ENCODE measurements around the gene CDHR3.
A peak's percentile ranks its signal among the peaks of the same experiment; 100 is the strongest.

CDHR3 gene

DNA sequence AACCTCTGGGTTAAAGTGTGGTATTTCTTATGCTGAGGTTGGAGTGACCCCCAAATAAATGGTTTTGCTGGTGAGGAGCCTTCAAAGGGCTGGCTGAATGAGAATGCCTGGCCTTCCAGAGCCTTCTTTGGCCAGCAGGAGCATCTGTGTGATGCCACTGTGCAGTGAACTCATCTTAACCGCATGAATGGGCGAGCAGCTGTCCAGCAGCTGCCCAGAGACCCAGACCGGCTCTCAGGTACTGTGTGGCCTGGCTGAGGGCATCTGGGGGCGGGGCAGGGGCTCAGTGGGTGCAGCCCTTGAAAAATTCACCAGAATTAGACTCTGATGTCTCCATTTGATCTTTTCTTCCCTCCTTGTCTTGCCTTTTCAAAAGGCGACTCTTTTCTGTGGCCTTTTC lies 90.0 kb downstream of the CDHR3 start:
- DNase-seq = peak; percentile 47

DNA sequence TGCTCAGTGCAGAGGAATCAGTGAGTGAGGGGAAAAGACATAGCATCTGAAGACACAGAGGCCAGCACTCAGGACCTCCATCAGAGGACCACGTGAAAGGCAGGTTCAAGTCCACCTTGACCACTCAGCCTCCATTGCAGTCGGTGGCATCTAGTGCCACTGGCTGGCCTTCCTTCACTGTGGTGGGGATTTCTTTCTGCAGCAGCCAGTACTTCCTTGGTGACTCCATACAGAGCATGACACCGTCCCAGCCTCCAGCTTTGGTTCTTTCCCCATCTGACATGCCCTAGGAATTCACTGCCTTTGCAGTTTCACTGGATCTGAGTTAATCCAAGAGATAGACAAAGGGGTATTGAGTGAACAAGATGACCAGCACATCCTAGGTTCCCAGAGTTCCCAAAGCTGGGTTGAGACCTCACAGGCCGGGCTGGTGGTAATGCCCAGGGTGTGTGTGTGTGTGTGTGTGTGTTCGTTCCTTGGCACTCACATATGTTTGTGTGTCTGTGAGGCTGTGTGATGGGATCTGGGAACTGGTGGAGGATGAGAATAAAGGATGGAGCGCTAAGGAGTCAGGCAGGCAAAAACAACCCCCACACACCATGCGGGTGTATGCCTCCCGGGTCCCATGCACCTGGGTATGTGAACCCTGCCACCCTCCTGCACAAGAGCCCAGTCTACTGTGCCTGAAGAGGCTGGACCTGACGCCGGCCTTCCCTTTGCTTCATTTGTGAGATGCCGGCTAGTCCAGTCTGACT lies 91.3 kb downstream of the CDHR3 start:
- no peak for DNase-seq

DNA sequence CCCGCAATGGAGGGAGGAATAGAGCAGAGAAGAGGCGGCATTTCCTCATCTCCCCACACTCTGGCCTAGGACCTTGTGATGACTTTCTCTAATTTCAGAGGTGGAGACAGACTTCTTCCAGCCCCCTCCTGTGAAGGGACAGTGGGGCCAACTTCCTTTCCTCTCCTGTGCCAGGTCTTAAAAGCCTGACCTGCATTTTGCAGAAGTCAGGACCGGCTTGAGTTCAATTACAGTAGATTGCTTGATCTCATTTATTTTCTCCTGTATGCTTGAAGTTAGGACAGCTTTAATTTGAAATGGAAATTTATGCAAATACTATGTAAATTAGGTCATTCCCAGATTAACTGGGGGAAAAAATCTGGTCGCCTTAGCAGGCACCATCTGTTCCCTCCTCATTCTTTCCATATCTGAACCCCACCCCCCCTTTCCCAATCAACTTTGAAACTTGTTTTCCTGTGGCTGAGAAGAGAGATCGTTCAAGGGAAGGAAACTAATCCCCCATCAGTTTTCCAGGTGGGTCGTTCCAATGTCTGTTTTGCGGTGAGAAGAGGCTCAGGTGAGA lies 92.0 kb downstream of the CDHR3 start:
- no peak for DNase-seq

DNA sequence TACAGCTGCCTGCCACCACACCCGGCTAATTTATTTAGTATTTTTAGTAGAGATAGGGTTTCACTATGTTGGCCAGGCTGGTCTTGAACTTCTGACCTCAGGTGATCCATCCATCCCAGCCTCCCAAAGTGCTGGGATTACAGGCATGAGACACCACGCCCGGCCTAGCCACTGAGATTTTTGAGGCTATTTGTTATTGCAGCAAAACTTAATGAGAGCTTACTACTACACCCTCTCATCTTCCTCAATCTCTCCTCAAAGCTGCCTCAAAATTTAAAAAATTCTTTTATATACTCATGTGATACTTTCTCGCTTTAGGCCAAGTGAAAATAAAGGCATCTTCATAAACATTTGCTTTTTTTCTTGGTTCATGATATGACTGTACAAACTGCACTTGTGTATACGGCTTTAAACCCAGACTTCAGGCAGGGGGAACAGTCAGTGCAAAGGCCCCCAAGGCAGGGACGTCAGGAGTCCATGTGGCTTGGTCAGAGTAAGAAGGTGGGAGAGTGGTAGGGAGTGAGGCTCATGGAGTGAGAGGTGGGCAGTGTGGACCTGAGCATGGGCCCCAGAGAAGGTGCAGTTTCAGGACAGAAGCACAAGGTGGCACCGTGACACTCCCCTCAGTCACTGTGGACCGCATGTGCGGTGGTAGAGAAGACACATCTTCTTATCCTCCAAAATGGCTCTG lies 93.6 kb downstream of the CDHR3 start:
- DNase-seq = peak; percentile 91

DNA sequence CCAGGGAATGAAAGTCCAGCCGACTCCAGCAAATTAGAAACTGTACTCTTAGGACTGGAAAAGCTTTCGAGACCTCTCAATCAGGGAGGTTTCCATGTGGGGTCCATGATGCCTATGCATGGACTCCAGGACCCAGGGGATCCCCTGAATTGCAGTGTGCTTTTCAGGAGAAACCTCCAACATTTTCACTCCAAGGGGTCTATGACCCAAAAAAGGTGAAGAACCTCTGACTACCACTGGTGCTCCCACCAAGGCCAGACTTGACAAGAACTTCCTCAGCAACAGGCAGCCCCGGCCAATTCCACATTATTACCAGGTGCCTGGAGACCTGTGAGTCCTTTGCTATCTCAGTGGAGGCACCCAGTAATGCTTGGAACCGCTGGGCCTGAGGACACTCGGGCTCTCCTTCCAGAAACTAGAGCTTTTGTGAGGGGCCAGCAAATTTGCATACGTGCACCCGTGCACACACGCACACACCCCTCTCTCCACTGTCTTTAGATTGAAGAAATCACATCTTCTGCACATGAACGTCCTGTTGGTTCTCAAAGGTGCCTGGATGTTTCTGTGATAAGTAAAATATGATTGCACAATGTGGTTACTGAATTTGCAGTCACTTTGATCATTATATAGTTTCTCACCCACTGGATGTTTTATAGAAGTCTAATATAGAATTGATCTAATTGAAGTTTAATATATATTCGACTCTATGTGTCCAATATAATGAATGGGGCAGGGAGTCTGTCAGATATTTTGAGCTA lies 94.3 kb downstream of the CDHR3 start:
- DNase-seq = no peak

DNA sequence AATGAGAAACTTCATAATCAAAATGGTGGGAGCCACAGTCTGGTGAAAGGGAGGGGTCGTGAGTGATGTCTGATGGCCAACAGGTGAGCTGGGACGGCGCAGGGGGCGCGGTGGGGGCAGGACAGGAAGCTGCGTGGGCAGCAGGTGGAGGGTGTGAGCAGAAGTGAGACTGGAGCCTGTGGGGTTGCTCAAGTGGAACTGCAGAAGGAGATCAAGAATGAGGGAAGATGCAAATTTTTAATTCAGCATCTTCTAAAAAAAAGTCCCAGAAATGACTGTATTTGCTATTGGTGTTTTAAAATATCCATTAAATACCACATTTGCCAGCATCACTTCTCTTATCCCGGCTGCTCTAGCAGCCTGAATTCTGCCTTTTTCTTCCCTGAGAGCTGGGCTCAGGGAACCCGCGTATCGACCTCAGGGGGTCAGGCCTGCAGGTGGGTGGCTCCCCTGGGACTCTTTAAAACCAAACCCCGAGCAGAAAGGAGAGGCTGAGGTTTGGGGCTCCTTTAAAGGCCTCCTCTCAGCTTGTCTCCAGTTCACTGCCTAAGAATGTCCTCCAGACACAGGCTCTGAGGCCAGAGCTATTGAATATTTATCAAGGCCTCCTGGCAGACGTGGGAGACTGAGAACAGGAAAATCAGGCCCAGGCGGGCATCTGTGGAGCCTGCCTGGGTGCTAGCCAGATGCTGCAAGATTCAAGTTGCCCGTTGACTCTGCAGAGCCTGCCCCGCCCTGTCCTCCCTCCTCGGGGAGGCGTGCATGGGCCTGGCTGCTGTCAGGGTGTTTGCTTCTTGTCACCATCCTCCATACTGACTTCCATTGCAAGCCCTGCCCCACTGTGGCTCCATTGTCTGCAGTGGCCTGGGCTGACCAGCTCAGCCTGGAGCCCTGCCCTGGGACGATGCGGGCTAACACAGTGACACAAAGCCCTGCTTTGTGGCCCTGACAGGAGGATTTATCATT lies 95.2 kb downstream of the CDHR3 start:
- peak; percentile 25 for DNase-seq

DNA sequence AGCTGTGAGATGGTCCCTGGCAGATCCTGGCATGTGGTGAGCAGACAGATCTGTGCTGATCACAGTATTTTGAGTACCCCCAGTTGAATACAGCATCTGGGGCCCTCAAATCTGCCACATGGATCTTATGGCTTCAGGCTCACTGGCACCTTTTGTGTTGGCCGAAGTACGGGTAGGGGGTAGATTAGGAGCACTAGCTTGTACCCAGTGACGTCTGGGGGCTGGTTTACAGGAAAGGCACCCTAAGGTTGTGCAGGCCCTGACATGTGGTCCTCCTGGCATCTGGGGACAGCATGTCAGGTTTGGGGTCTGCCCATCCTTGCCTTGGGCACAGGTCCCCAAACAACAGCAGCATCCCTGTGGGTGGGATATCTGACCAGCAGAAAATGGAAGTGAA lies 95.9 kb downstream of the CDHR3 start:
- DNase-seq = no peak

DNA sequence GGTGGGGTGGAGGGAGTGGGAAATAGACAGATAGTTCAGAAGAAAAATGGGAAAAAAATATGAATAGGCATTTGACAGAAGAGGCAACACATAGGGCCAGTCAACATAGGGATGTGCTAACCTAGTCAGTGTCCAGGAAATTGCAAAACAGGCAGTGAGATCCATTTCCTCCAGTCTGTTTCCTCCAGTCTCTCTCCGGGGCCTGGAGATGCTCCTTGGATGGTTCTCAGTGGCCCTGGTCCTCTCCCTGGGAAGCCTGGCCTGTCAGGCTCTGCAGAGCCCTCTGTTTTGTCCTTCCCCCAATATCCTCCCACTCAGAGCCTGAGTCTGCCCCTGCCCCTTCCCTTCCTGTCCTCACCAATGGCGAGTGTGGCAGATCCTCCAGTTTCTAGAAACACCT lies 96.5 kb downstream of the CDHR3 start:
- DNase-seq = no peak

DNA sequence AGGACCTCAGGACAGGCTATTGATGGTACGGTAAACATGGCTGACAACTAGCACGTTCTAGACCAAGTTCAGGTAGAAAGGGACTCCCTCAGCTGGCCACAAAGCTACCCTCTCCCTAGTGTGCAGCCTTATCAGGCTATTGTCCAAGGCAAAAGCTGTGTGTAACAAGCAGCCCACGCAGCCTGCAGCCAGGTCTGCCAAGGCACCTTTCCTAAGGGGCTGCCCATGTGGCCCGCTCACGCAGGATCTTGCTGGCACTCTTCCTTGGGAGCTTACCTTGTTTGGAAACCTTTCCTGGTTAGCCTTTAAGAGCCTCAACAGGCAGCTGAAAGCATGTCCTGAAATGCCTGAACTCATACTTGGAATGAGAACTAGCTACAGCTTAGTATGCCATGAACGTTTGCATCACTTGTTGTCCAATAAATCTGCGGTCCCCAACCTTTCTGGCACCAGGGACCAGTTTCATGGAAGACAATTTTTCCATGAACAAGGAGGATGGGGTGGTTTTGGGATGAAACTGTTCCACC lies 97.4 kb downstream of the CDHR3 start:
- no peak for DNase-seq

DNA sequence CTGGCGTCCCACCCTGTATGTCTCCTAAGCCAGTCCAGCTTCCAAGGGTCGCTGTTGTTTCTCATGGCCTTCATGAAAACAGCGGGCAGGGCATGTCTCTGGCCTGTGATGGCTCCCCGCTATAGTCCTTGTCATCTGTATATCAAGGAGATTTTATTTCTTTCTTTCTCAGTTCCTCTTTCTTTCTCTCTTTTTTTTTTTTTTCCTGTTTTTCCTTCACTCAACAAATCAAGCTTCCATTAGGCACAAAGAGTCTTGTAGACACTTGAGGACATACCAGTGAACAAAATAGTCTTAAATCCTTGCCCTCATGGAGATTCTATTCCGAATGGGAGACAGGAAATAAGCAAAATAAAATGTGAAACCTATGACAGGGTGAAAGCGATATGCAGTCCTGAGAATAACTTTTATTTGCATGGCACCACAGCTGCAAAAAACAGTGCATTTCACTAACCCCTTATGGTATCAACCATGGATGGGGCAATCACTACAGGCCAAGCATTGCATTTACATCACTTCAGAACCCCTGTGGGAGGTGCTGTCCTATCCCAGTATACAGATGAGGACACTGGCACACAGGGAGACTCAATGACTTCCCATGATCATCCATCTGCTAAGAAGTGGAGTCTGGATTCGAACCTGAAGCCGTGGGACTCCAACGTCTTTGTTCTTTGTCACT lies 98.4 kb downstream of the CDHR3 start:
- no peak for DNase-seq

DNA sequence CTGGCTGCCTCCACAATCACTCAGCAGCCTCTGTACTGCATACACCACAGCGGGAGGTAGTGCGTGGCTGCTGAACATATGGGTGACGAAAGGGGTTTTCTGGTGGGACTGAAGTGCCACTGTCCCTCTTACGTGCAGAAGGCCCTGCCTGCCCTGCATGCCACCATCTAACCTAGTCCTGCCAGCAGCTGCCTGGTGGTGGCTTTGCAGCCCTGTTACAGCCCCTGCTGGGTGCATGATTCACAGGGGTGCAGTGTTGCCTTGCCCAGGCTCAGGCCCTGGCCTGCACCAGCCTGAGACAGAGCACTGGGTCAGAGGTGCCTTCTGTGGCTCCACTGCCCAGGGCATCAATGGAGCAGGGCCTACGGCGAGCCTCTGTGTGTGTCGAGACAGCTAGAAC lies 98.9 kb downstream of the CDHR3 start:
- DNase-seq = no peak

DNA sequence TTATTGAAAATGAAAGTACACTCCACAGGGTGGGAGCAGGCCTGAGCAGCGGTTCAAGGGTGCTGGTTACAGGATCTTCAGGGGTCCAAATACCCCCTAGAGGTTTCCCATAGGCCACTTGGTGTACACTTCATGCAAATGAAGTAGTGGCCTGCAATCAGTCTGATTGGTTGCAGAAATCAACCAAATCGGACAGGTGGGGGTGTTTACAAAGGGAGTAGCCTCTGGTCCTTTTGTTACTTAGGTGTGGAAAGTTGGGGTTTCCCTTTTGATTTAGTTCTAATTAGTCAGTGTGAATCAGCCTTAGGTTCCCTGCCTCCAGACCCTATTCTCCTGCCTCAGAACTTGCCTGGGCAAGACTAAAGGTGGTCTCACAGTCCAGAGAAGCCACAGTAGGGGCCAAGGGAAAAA lies 99.5 kb downstream of the CDHR3 start:
- DNase-seq = no peak

DNA sequence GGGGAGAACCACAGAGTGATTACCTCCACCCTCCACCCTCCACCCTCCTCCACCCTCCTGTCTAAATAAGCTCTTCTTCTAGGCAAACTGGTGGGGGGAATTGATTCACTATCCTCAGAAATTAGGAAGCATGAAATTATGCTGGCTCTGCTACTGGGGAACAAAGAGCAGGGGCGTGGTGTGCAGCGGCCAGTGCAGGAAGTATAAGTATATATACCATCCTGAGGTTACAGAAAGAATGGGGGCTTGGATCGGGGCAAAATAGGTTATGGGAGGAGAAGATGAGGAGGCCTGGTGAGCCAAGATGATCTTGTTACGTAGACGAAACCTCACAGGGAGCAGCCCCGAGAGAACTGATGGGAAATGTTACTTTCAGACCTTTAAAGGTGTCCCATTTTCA lies 100.0 kb downstream of the CDHR3 start:
- DNase-seq = no peak

DNA sequence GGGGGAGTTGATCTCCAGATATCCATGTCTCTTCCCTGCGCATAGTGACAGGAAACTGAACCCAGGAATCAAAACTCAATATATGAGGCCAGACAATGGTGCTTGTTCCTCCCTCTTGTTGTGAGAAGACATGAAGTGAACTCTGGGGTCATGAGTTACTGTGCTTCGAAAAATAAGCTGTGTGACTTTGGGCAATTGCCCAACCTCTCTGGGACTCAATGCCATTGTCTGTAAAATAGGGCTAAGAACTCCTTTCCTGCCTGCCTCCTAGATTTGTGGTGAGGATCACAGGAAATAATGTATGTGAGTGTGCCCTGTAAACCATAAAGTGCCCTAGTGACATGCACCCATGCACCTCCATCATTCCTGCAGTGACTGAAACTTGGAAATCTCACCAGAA lies 100.6 kb downstream of the CDHR3 start:
- DNase-seq = no peak

DNA sequence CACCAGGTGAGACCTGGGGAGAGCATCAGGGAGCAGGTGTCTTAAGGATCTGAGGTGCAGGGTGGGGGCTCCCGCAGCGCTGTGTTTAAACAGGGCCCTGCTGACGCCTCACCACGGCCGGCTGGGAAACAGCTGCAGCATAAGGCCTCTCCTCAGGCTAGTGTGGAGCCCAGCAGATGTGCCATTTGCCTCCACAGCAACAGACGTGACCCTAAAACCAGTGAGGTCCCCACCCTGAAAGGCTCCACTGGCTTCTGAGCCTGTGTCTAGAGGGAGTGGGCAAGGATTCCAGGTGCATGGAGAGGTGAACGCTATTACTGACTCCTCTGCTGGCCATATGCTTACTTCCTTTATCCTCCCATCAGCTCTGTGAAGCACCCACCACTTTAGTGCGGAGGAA lies 101.3 kb downstream of the CDHR3 start:
- DNase-seq = peak; percentile 87

DNA sequence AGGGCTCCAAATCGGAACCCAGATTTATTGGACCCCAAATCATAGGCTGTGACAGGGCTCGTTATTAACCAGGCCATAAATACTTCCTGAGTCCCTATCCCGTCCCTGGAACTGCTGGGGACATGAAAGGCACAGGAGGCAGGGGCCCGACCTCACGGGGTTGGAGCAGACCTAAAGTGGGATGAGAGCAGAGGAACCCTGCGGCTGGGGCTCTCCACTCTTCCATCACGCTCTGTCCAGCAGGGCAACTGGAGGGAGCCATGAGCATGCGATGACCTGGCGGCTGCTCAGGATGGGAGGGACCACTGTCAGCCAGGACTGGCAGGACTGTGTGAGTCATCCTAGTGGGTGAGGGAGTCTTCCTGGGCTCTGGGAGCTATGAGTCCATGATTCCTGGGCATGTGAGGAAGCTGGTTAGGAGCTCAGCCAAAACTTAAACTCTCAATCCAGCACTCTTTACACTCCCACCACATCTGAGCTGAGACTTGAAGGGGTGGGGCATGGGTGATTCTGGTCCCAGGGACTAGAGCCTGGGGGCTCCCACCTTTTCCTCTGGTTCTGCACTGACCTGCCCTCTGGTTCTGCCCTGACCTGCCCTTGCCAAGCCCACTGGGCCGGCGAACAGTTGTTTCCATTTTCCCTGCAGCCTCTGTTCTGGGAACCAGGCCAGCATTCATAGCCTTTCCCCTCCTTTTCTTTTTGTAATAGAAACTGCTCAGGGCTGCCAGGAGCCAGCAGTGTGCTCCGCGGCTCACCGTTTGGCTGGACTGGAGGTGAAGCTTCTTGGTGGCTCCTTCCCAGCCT lies 101.9 kb downstream of the CDHR3 start:
- DNase-seq = peak; percentile 96

DNA sequence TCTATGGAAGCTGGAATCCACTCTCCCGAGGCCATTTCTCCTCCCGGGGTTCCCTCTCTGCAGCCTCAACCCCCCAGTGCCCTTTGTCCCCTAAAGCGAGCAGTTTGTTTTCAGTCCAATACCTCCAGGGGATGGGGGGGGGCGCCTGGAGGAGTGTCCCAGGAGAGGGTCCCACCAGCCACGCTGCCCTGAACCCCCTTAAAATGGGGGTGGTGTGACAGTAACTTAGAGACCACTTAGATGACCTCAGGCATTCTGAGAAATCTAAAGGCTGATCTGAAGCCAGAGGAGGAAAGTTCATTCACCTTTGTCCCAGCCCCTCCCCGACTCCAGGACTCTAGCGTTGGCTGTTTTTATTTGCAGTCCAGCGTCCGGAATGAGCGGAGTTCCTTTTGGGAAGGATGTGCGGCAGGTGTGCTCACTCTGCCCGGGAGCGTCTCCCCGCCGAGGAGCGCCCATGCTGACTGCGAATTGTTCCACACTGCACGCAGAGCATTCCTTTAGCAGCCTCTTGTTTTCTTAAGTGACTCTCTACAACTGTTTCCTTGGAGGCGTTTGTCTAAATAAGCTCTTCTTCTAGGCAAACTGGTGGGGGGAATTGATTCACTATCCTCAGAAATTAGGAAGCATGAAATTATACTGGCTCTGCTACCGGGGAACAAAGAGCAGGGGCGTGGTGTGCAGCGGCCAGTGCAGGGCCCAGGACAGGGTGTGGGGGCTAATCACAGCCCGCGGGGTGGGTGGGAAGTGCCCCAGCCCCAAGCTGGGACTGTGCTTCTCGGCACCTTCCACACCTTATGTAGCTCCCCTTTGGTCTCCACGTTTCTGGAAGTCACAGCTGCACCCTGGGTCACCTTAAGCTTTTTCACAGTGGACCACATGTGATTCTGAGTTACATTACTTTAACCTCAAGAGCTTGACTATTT lies 102.8 kb downstream of the CDHR3 start:
- DNase-seq = peak; percentile 58

DNA sequence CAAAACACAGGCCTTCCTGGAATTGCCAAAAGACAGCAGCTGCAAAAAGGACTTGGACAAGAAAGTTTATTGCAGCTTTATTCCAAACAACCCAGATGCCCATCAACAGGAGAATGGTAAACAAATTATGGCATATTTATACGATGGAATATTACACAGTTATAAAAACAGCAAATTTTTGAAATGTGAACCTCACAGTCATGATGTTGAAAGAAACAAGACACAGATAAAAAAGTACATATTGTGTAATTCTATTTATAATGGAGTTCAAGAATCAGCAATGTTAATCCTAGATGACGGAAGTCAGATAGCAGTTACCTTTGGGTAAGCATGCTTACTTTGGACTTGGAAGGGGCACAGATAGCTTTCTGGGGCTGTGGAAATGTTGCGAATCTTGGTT lies 104.6 kb downstream of the CDHR3 start:
- DNase-seq = no peak

DNA sequence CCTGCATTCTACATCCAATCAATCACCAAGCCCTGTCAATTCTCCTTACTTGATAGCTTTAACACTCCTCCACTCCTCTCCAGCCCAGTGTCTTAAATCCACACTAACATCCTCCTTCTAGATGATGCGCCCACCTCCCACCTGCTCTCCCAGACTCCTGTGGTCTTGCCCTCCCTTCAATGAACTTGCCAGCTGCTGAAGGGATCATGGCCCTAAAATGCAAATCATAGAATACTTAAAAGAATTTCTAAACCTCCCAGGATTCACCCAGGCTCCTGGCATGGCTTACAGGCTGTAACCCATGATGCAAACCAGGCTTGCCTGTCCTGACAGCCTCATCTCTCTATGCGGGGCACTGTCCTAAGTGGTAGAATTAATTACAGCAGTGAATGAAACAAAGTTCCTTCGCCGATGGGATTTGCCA lies 105.5 kb downstream of the CDHR3 start:
- no peak for DNase-seq

Measured in DMS53 (cell line).